ENCODE measurements around the gene RIN3.
"Not testable (repeated sequence)": the region's sequence is repeated elsewhere in the genome, so short reads cannot be mapped to it uniquely, and the experiment has no call there.

RIN3 gene

GRCh38 chr14:92704036-92704804 lies 190.6 kb downstream of the RIN3 start:
- Mint-ChIP-seq H3K4me3 (no peak overlapping the region), H3K27me3 (ENCODE audit: low read depth) (peaks cover 11% of the 10 kb centered on the region), H3K27ac (no peak overlapping the region), H3K4me1 (ENCODE audit: low read depth) (no peaks in the 10 kb centered on the region), H3K36me3 (ENCODE audit: low read depth) (no peaks in the 10 kb centered on the region), H3K9me3 (no peaks in the 10 kb centered on the region)
- DNase-seq (ENCODE audit: low spot score), result no peak

GRCh38 chr14:92704821-92705220 lies 191.2 kb downstream of the RIN3 start:
- no peak overlapping the region for H3K4me3 Mint-ChIP-seq
- H3K36me3 Mint-ChIP-seq (ENCODE audit: low read depth), result no peaks in the 10 kb centered on the region
- H3K27ac Mint-ChIP-seq, result no peak overlapping the region
- H3K9me3 Mint-ChIP-seq, result no peaks in the 10 kb centered on the region
- no peaks in the 10 kb centered on the region for H3K4me1 Mint-ChIP-seq (ENCODE audit: low read depth)
- H3K27me3 Mint-ChIP-seq (ENCODE audit: low read depth), result peaks cover 14% of the 10 kb centered on the region
- no peak for DNase-seq (ENCODE audit: low spot score)

GRCh38 chr14:92706386-92706785 lies 192.8 kb downstream of the RIN3 start:
- Mint-ChIP-seq H3K4me1 (ENCODE audit: low read depth) (no peaks in the 10 kb centered on the region), H3K4me3 (no peak overlapping the region), H3K9me3 (no peaks in the 10 kb centered on the region), H3K27ac (no peak overlapping the region), H3K27me3 (ENCODE audit: low read depth) (peaks cover 12% of the 10 kb centered on the region), H3K36me3 (ENCODE audit: low read depth) (no peaks in the 10 kb centered on the region)
- no peak for DNase-seq (ENCODE audit: low spot score)

- no peak overlapping the region for H3K4me3 Mint-ChIP-seq
These were observed 195.9 kb downstream of the RIN3 start for GRCh38 chr14:92709340-92710000.

GRCh38 chr14:92710001-92710341 lies 196.4 kb downstream of the RIN3 start:
- Mint-ChIP-seq H3K4me3 (no peak overlapping the region), H3K27me3 (ENCODE audit: low read depth) (peaks cover 5% of the 10 kb centered on the region), H3K36me3 (ENCODE audit: low read depth) (no peaks in the 10 kb centered on the region), H3K4me1 (ENCODE audit: low read depth) (no peaks in the 10 kb centered on the region), H3K9me3 (no peaks in the 10 kb centered on the region), H3K27ac (no peak overlapping the region)
- no peak for DNase-seq (ENCODE audit: low spot score)

More at GRCh38 chr14:92709340-92710000, 195.9 kb downstream of the RIN3 start:
- H3K4me1 Mint-ChIP-seq (ENCODE audit: low read depth), result no peaks in the 10 kb centered on the region
- no peaks in the 10 kb centered on the region for H3K36me3 Mint-ChIP-seq (ENCODE audit: low read depth)
- no peaks in the 10 kb centered on the region for H3K9me3 Mint-ChIP-seq
- DNase-seq (ENCODE audit: low spot score), result no peak
- H3K27ac Mint-ChIP-seq, result no peak overlapping the region
- peaks cover 9% of the 10 kb centered on the region for H3K27me3 Mint-ChIP-seq (ENCODE audit: low read depth)

- Mint-ChIP-seq H3K27me3 (ENCODE audit: low read depth) (peaks cover 6% of the 10 kb centered on the region), H3K4me1 (ENCODE audit: low read depth) (no peaks in the 10 kb centered on the region), H3K36me3 (ENCODE audit: low read depth) (no peaks in the 10 kb centered on the region), H3K4me3 (no peak overlapping the region), H3K27ac (no peak overlapping the region), H3K9me3 (no peaks in the 10 kb centered on the region)
- no peak for DNase-seq (ENCODE audit: low spot score)
These were observed 198.5 kb downstream of the RIN3 start for GRCh38 chr14:92711976-92712653.

GRCh38 chr14:92712654-92713051 lies 199.1 kb downstream of the RIN3 start:
- H3K4me1 Mint-ChIP-seq (ENCODE audit: low read depth), result peaks cover 3% of the 10 kb centered on the region
- H3K27ac Mint-ChIP-seq, result no peak overlapping the region
- H3K27me3 Mint-ChIP-seq (ENCODE audit: low read depth), result peaks cover 10% of the 10 kb centered on the region
- H3K9me3 Mint-ChIP-seq, result no peaks in the 10 kb centered on the region
- H3K4me3 Mint-ChIP-seq, result no peak overlapping the region
- DNase-seq (ENCODE audit: low spot score), result no peak
- H3K36me3 Mint-ChIP-seq (ENCODE audit: low read depth), result no peaks in the 10 kb centered on the region

GRCh38 chr14:92714739-92715307 lies 201.2 kb downstream of the RIN3 start:
- H3K4me3 Mint-ChIP-seq; H3K27ac Mint-ChIP-seq; H3K9me3 Mint-ChIP-seq; H3K36me3 Mint-ChIP-seq (ENCODE audit: low read depth); H3K4me1 Mint-ChIP-seq (ENCODE audit: low read depth): not testable (repeated sequence)
- DNase-seq (ENCODE audit: low spot score), result peak; percentile 69
- peaks cover 15% of the 10 kb centered on the region for H3K27me3 Mint-ChIP-seq (ENCODE audit: low read depth)

- H3K36me3 Mint-ChIP-seq (ENCODE audit: low read depth), result no peaks in the 10 kb centered on the region
- no peak overlapping the region for H3K4me3 Mint-ChIP-seq
- no peak overlapping the region for H3K27ac Mint-ChIP-seq
- peaks cover 15% of the 10 kb centered on the region for H3K27me3 Mint-ChIP-seq (ENCODE audit: low read depth)
- H3K4me1 Mint-ChIP-seq (ENCODE audit: low read depth), result peaks cover 5% of the 10 kb centered on the region
- no peak for DNase-seq (ENCODE audit: low spot score)
- H3K9me3 Mint-ChIP-seq, result no peaks in the 10 kb centered on the region
These were observed 202.6 kb downstream of the RIN3 start for GRCh38 chr14:92716131-92716530.

GRCh38 chr14:92717571-92718042 lies 204.0 kb downstream of the RIN3 start:
- Mint-ChIP-seq H3K36me3 (ENCODE audit: low read depth) (no peaks in the 10 kb centered on the region), H3K27ac (no peak overlapping the region), H3K4me1 (ENCODE audit: low read depth) (peaks cover 5% of the 10 kb centered on the region), H3K4me3 (no peak overlapping the region), H3K9me3 (no peaks in the 10 kb centered on the region), H3K27me3 (ENCODE audit: low read depth) (peaks cover 15% of the 10 kb centered on the region)
- no peak for DNase-seq (ENCODE audit: low spot score)

GRCh38 chr14:92718664-92719063 lies 205.1 kb downstream of the RIN3 start:
- Mint-ChIP-seq H3K36me3 (ENCODE audit: low read depth) (no peaks in the 10 kb centered on the region), H3K4me3 (no peak overlapping the region), H3K27me3 (ENCODE audit: low read depth) (peaks cover 19% of the 10 kb centered on the region), H3K4me1 (ENCODE audit: low read depth) (peaks cover 5% of the 10 kb centered on the region), H3K27ac (no peak overlapping the region), H3K9me3 (no peaks in the 10 kb centered on the region)
- no peak for DNase-seq (ENCODE audit: low spot score)

GRCh38 chr14:92719421-92719820 lies 205.8 kb downstream of the RIN3 start:
- peak overlapping the region; percentile 43 for H3K27ac Mint-ChIP-seq
- no peak for DNase-seq (ENCODE audit: low spot score)
- H3K4me1 Mint-ChIP-seq (ENCODE audit: low read depth), result peaks cover 5% of the 10 kb centered on the region
- H3K27me3 Mint-ChIP-seq (ENCODE audit: low read depth), result peaks cover 23% of the 10 kb centered on the region
- H3K9me3 Mint-ChIP-seq, result no peaks in the 10 kb centered on the region
- no peaks in the 10 kb centered on the region for H3K36me3 Mint-ChIP-seq (ENCODE audit: low read depth)
- no peak overlapping the region for H3K4me3 Mint-ChIP-seq

GRCh38 chr14:92719890-92720323 lies 206.3 kb downstream of the RIN3 start:
- Mint-ChIP-seq H3K4me3 (no peak overlapping the region), H3K27ac (no peak overlapping the region), H3K9me3 (no peaks in the 10 kb centered on the region), H3K36me3 (ENCODE audit: low read depth) (no peaks in the 10 kb centered on the region), H3K4me1 (ENCODE audit: low read depth) (peaks cover 5% of the 10 kb centered on the region), H3K27me3 (ENCODE audit: low read depth) (peaks cover 27% of the 10 kb centered on the region)
- DNase-seq (ENCODE audit: low spot score), result no peak

Measured in T-helper 2 cell treated with Interferon-gamma antibody and Interleukin-4, amounts not matched to agents 5 μg/mL and 100 μg/mL, for 36 hours (primary cell).